SK-N-SH (cell line): ENCODE results near the gene F2R. TPM values are rescaled to one million over a fixed set of nuclear protein-coding genes. Genes with fewer than 3 reads are reported as not detected.

Experiments
- CTCF ChIA-PET: fragments of 300-600, 350-600 bp; formaldehyde crosslinking; extraction: SDS; loops from one replicate; lab custom pipeline; 2021; lab: Yijun Ruan, JAX
- POLR2A ChIA-PET: fragments of 350-600 bp; sonication (Branson Sonifier 250); formaldehyde crosslinking; extraction: SDS; loops from one replicate; lab custom pipeline; 2020; ENCODE audit warnings: antibody characterized with exemption, inconsistent platforms; lab: Yijun Ruan, JAX
- DNase-seq: peaks from one replicate; pipeline ENCODE4 v3.0.0; 2012
- H2AFZ ChIP-seq: fragments of 200-600 bp; sonication (generic); 2 replicates; pipeline ENCODE4 v1.8.1; 2016; ENCODE audit warnings: antibody characterized with exemption, mild to moderate bottlenecking, low read depth
- H3F3A ChIP-seq: fragments of 200-600 bp; sonication (generic); replicated peaks from 2 replicates; pipeline ENCODE3; 2016; ENCODE audit warnings: antibody characterized with exemption, mild to moderate bottlenecking; ENCODE audit not compliant: insufficient read depth
- H3K27ac ChIP-seq, 2 experiments: fragments of 200-500 bp in 1 of 2; fragments of 200-600 bp in 1 of 2; sonication (Bioruptor generic) in 1 of 2; sonication (generic), shearing (Covaris generic) in 1 of 2; 2 replicates each; pipeline versions ENCODE4 v1.5.1 to v1.6.1; 2014 to 2016; ENCODE audit warnings: low read depth in 2 of 2, inconsistent platforms in 1 of 2, low read length in 1 of 2, mild to moderate bottlenecking in 1 of 2, mixed read lengths in 1 of 2
- H3K27me3 ChIP-seq: fragments of 200-600 bp; sonication (generic), shearing (Covaris generic); 2 replicates; pipeline ENCODE4 v1.6.1; 2016; ENCODE audit warnings: mixed run types; ENCODE audit not compliant: insufficient read depth
- H3K36me3 ChIP-seq, 2 experiments: fragments of 200-500 bp in 1 of 2; fragments of 200-600 bp in 1 of 2; sonication (Bioruptor generic) in 1 of 2; sonication (generic) in 1 of 2; replicated peaks in 1 of 2; 2 replicates each; pipeline versions ENCODE3 to v1.5.1; 2014 to 2016; ENCODE audit warnings: low read length in 1 of 2, mild to moderate bottlenecking in 1 of 2; ENCODE audit not compliant: insufficient read depth in 2 of 2, control insufficient read depth in 1 of 2
- H3K4me1 ChIP-seq, 2 experiments: fragments of 200-500 bp in 1 of 2; fragments of 200-600 bp in 1 of 2; sonication (Bioruptor generic) in 1 of 2; sonication (generic), shearing (Covaris generic) in 1 of 2; 2 replicates each; pipeline versions ENCODE4 v1.5.1 to v1.6.1; 2014 to 2016; ENCODE audit warnings: low read depth in 1 of 2, low read length in 1 of 2, mixed run types in 1 of 2; ENCODE audit not compliant: insufficient read depth in 2 of 2, control insufficient read depth in 1 of 2
- H3K4me2 ChIP-seq: fragments of 200-600 bp; sonication (generic), shearing (Covaris generic); 2 replicates; pipeline ENCODE4 v1.6.1; 2017; ENCODE audit warnings: mixed run types
- H3K4me3 ChIP-seq, 2 experiments: fragments of 200-500 bp in 1 of 2; fragments of 200-600 bp in 1 of 2; sonication (Bioruptor generic) in 1 of 2; sonication (generic), shearing (Covaris generic) in 1 of 2; 2 replicates each; pipeline versions ENCODE4 v1.5.1 to v1.8.1; 2014 to 2016; ENCODE audit warnings: low read depth in 2 of 2, inconsistent platforms in 1 of 2, low read length in 1 of 2, mild to moderate bottlenecking in 1 of 2, mixed read lengths in 1 of 2, moderate library complexity in 1 of 2
- H3K79me2 ChIP-seq: fragments of 200-600 bp; sonication (generic); 2 replicates; pipeline ENCODE4 v1.8.1; 2017; ENCODE audit warnings: mild to moderate bottlenecking; ENCODE audit not compliant: insufficient read depth
- H3K9ac ChIP-seq: fragments of 200-600 bp; sonication (generic); 2 replicates; pipeline ENCODE4 v1.6.1; 2017; ENCODE audit warnings: mixed run types
- H3K9me2 ChIP-seq: fragments of 200-600 bp; sonication (generic); 2 replicates; pipeline ENCODE4 v1.6.1; 2017; ENCODE audit warnings: mixed run types
- H3K9me3 ChIP-seq: fragments of 200-600 bp; sonication (generic); 2 replicates; pipeline ENCODE4 v1.6.1; 2017; ENCODE audit warnings: mixed run types, mild to moderate bottlenecking, moderate library complexity
- H4K20me1 ChIP-seq: fragments of 200-600 bp; sonication (generic); 2 replicates; pipeline ENCODE4 v1.6.1; 2017; ENCODE audit warnings: mild to moderate bottlenecking, mixed run types; ENCODE audit not compliant: insufficient read depth
- CHD2 ChIP-seq: fragments of 150-350 bp; IDR thresholded peaks from 2 replicates; pipeline ENCODE4 v1.6.1; 2018; ENCODE audit warnings: low read length; ENCODE audit not compliant: partially characterized antibody
- ELF1 ChIP-seq: IDR thresholded peaks from 2 replicates; pipeline ENCODE4 v1.4.0; 2012
- EP300 ChIP-seq, 2 experiments: IDR thresholded peaks; 2 replicates each; pipeline versions ENCODE4 v1.4.0 to v1.6.1; 2012; ENCODE audit warnings: borderline replicate concordance in 1 of 2, low read depth in 1 of 2, low read length in 1 of 2
- EZH2phosphoT487 ChIP-seq: fragments of 200-600 bp; sonication (generic); IDR thresholded peaks from 2 replicates; pipeline ENCODE4 v1.6.1; 2017; ENCODE audit warnings: low read depth, mixed run types, mild to moderate bottlenecking, antibody characterized with exemption, moderate library complexity, borderline replicate concordance
- FOXJ3 ChIP-seq: sonication (generic); formaldehyde crosslinking; IDR thresholded peaks from 2 replicates; pipeline ENCODE4 v1.5.1; 2020; ENCODE audit warnings: mild to moderate bottlenecking, missing genetic modification reagents
- FOXM1 ChIP-seq: IDR thresholded peaks from 2 replicates; pipeline ENCODE4 v1.4.0; 2012; ENCODE audit warnings: low read depth, mild to moderate bottlenecking
- GABPA ChIP-seq: IDR thresholded peaks from 2 replicates; pipeline ENCODE4 v1.4.0; 2012; ENCODE audit warnings: low read depth, mild to moderate bottlenecking
- GATA2 ChIP-seq: sonication (generic); formaldehyde crosslinking; IDR thresholded peaks from 2 replicates; pipeline ENCODE4 v1.5.0; 2020; ENCODE audit warnings: mild to moderate bottlenecking, missing genetic modification reagents
- MEF2A ChIP-seq: IDR thresholded peaks from 2 replicates; pipeline ENCODE4 v1.4.0; 2012; ENCODE audit warnings: low read depth, borderline replicate concordance
- MXI1 ChIP-seq: IDR thresholded peaks from 2 replicates; pipeline ENCODE4 v1.6.1; 2012; ENCODE audit warnings: mild to moderate bottlenecking, low read depth, low read length, improper control_type of control experiment
- NFIC ChIP-seq: IDR thresholded peaks from 2 replicates; pipeline ENCODE4 v1.4.0; 2012; ENCODE audit warnings: borderline replicate concordance
- NRF1 ChIP-seq: IDR thresholded peaks from 2 replicates; pipeline ENCODE4 v1.6.1; 2012; ENCODE audit warnings: low read depth, mild to moderate bottlenecking, low read length
- POLR2AphosphoS5 ChIP-seq: IDR thresholded peaks from 2 replicates; pipeline ENCODE4 v1.6.1; 2012; ENCODE audit warnings: low read depth, low read length
- RAD21 ChIP-seq: IDR thresholded peaks from 2 replicates; pipeline ENCODE4 v1.6.1; 2012; ENCODE audit warnings: mild to moderate bottlenecking, low read length
- RCOR1 ChIP-seq: fragments of 150-350 bp; IDR thresholded peaks from 2 replicates; pipeline ENCODE4 v1.6.1; 2017; ENCODE audit warnings: antibody characterized with exemption, low read length
- TEAD4 ChIP-seq: IDR thresholded peaks from 2 replicates; pipeline ENCODE4 v1.4.0; 2012; ENCODE audit warnings: mild to moderate bottlenecking, borderline replicate concordance; ENCODE audit not compliant: insufficient read depth
- YY1 ChIP-seq: IDR thresholded peaks from 2 replicates; pipeline ENCODE4 v1.4.0; 2012; ENCODE audit warnings: low read depth, mild to moderate bottlenecking
- WGBS: methylation state at CpG from one replicate; pipeline ENCODE4 v1.1.6; 2017; ENCODE audit warnings: low lambda C conversion rate; 5-methylcytosine and 5-hydroxymethylcytosine counted together
- polyA plus RNA-seq, 3 experiments: library from polyadenylated mRNA; depleted of rRNA; stranded (reverse); fragments of >200 nt; gene quantifications; 2 replicates each; pipeline ENCODE4 v1.2.3, GENCODE V29; 2012
- TF ChIP-seq, protein P1 (sequence below): IDR thresholded peaks from 2 replicates; pipeline ENCODE4 v1.4.0; 2012; ENCODE audit warnings: low read depth, borderline replicate concordance
- TF ChIP-seq, protein P2 (sequence below): IDR thresholded peaks from 2 replicates; pipeline ENCODE4 v1.6.1; 2012; ENCODE audit warnings: mild to moderate bottlenecking, low read depth, low read length, moderate library complexity
- TF ChIP-seq, protein P3 (sequence below): IDR thresholded peaks from 2 replicates; pipeline ENCODE4 v1.4.0; 2012; ENCODE audit warnings: low read depth

The F2R gene
- polyA plus RNA-seq, 1 of the 3 experiments (the other 2 are of a cell fraction) = 212 TPM

DNA sequence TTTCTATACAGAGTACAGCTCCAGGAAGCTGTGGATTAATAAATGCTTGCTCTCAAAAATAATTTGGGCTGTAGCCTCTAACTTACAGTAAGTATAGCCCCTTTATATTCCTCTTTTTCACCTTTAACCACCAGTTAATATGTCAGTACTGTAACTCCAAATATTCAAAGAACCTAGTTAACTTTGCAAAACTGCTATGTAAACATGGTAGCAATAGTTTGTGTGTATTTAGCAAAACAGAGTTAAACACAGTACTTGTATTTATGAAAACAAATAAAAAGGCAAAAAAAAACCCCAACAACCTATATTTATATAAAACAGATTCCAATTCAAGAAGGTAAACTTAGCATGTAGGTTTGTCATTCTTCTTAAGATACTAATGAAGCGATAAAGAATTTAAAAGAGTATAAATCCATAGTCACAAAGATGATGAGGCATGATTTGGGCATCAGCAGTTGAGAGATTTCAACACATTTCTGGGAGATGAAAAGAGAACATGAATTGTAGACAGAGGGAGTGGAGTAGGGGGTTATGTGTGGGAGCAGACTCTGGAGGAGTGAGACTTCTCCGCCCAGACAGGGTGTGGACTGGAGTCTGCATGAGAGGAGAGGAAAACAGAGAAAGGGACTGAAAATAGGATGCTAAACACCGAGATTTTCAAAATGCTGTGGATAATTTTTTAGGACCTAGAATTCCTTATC, 55.9 kb downstream of the F2R start:
- H2AFZ ChIP-seq = no peak overlapping the region
- ChIA-PET POLR2A (no interaction called here), CTCF (interaction anchor here (0.6 kb wide), 1 partner anchor 25 kb away, joined by 3 read pairs; no protein-coding TSS in a partner anchor)

DNA sequence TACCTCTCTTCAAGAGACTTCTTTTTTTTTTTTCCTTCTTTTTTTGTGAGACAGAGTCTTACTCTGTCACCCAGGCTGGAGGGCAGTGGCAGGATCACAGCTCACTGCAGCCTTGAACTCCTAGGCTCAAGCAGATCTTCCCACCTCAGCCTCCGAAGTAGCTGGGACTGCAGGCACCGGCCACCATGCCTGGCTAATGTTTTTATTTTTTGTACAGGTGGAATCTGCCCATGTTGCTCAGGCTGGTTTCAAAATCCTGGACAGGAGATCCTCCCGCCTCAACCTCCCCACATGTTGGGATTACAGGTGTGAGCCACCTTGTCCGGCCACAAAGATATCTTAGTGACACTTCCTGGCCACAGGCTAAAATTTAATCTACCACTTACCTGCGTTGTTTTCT, 60.0 kb downstream of the F2R start:
- no peak overlapping the region for H2AFZ ChIP-seq
- no peaks in the 10 kb centered on the region for H3K36me3 ChIP-seq
- H3K4me2 ChIP-seq = no peak overlapping the region
- peaks cover 3% of the 10 kb centered on the region for H3F3A ChIP-seq
- H4K20me1 ChIP-seq = no peaks in the 10 kb centered on the region
- no peak overlapping the region for H3K27ac ChIP-seq
- ChIA-PET CTCF (interaction anchor here (2.0 to 2.2 kb wide), 4 partner anchors 41 to 372 kb away, joined by 6 to 12 read pairs (median 10); partner anchors contain the start of gene IQGAP2), POLR2A (no interaction called here)
- TF ChIP-seq EZH2phosphoT487 (no peak), MXI1 (no peak), FOXJ3 (CRISPR knock-in tag) (no peak), GABPA (no peak), GATA2 (CRISPR knock-in tag) (no peak), RCOR1 (no peak), RAD21 (no peak), CHD2 (no peak), POLR2AphosphoS5 (no peak), NFIC (no peak), MEF2A (no peak), NRF1 (no peak), YY1 (no peak)
- TF ChIP-seq, protein P1, sequence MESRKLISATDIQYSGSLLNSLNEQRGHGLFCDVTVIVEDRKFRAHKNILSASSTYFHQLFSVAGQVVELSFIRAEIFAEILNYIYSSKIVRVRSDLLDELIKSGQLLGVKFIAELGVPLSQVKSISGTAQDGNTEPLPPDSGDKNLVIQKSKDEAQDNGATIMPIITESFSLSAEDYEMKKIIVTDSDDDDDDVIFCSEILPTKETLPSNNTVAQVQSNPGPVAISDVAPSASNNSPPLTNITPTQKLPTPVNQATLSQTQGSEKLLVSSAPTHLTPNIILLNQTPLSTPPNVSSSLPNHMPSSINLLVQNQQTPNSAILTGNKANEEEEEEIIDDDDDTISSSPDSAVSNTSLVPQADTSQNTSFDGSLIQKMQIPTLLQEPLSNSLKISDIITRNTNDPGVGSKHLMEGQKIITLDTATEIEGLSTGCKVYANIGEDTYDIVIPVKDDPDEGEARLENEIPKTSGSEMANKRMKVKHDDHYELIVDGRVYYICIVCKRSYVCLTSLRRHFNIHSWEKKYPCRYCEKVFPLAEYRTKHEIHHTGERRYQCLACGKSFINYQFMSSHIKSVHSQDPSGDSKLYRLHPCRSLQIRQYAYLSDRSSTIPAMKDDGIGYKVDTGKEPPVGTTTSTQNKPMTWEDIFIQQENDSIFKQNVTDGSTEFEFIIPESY = no peak
- 88% methylated on average over 5 of the region's 5 CpGs for WGBS
- no peaks in the 10 kb centered on the region for H3K4me1 ChIP-seq
- no peak for DNase-seq
- no peak overlapping the region for H3K9ac ChIP-seq
- H3K4me3 ChIP-seq = no peak overlapping the region
- no peaks in the 10 kb centered on the region for H3K79me2 ChIP-seq
- no peaks in the 10 kb centered on the region for H3K9me3 ChIP-seq
- no peaks in the 10 kb centered on the region for H3K27me3 ChIP-seq
- no peaks in the 10 kb centered on the region for H3K9me2 ChIP-seq

More for the DNA sequence above, 55.9 kb downstream of the F2R start:
- Histone ChIP-seq H3K36me3 (no peaks in the 10 kb centered on the region), H3K9me3 (no peaks in the 10 kb centered on the region), H3K9me2 (no peaks in the 10 kb centered on the region), H3K27me3 (no peaks in the 10 kb centered on the region), H3K27ac (no peak overlapping the region), H3K9ac (no peak overlapping the region), H4K20me1 (no peaks in the 10 kb centered on the region), H3K79me2 (no peaks in the 10 kb centered on the region), H3K4me3 (no peak overlapping the region), H3K4me2 (no peak overlapping the region), H3F3A (no peaks in the 10 kb centered on the region), H3K4me1 (no peaks in the 10 kb centered on the region)
- no peak for DNase-seq
- TF ChIP-seq, protein P2, sequence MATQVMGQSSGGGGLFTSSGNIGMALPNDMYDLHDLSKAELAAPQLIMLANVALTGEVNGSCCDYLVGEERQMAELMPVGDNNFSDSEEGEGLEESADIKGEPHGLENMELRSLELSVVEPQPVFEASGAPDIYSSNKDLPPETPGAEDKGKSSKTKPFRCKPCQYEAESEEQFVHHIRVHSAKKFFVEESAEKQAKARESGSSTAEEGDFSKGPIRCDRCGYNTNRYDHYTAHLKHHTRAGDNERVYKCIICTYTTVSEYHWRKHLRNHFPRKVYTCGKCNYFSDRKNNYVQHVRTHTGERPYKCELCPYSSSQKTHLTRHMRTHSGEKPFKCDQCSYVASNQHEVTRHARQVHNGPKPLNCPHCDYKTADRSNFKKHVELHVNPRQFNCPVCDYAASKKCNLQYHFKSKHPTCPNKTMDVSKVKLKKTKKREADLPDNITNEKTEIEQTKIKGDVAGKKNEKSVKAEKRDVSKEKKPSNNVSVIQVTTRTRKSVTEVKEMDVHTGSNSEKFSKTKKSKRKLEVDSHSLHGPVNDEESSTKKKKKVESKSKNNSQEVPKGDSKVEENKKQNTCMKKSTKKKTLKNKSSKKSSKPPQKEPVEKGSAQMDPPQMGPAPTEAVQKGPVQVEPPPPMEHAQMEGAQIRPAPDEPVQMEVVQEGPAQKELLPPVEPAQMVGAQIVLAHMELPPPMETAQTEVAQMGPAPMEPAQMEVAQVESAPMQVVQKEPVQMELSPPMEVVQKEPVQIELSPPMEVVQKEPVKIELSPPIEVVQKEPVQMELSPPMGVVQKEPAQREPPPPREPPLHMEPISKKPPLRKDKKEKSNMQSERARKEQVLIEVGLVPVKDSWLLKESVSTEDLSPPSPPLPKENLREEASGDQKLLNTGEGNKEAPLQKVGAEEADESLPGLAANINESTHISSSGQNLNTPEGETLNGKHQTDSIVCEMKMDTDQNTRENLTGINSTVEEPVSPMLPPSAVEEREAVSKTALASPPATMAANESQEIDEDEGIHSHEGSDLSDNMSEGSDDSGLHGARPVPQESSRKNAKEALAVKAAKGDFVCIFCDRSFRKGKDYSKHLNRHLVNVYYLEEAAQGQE = no peak
- TF ChIP-seq TEAD4 (no peak), ELF1 (no peak), FOXM1 (no peak), EP300 (IDR thresholded peaks at IDR 0.05; ENCODE audit: borderline replicate concordance in 1 of 2, low read depth in 1 of 2, low read length in 1 of 2) (no peak), MXI1 (no peak), CHD2 (no peak)
- TF ChIP-seq, protein P3, sequence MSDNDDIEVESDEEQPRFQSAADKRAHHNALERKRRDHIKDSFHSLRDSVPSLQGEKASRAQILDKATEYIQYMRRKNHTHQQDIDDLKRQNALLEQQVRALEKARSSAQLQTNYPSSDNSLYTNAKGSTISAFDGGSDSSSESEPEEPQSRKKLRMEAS = no peak
- WGBS = 70% methylated on average over 3 of the region's 3 CpGs
